GM12878 (cell line): Measurements from ENCODE around the gene ENSA. TPM values are rescaled to one million over a fixed set of nuclear protein-coding genes. Genes with fewer than 3 reads are reported as not detected.

Experiments
- ATAC-seq: fragments of 200-7000 bp; cut with Tn5 transposase; 3 replicates; pipeline ENCODE4 v1.9.1; 2020; ENCODE audit warnings: mild to moderate bottlenecking, moderate library complexity
- BruUV-seq: library from RNA; stranded (reverse); fragments of 400-500 nt; replicated peaks from 2 replicates; lab custom pipeline; 2021; lab: Mats Ljungman, UMichigan
- CTCF ChIA-PET: fragments of 300-600 bp; sonication (Branson Sonifier 250); formaldehyde crosslinking; extraction: SDS; loops from one replicate; lab custom pipeline; 2021; ENCODE audit warnings: inconsistent platforms; lab: Yijun Ruan, JAX
- POLR2A ChIA-PET: fragments of 350-600 bp; formaldehyde crosslinking; extraction: SDS; loops from one replicate; lab custom pipeline; 2021; ENCODE audit warnings: inconsistent platforms; lab: Charles Lee
- RAD21 ChIA-PET: fragments of 300-600 bp; sonication (Branson Sonifier 250); formaldehyde crosslinking; loops from one replicate; lab custom pipeline; 2023; ENCODE audit warnings: antibody characterized with exemption; ENCODE audit not compliant: unreplicated experiment; lab: Charles Lee
- SMC1A ChIA-PET: fragments of 300-600 bp; sonication (Branson Sonifier 250); formaldehyde crosslinking; loops from one replicate; lab custom pipeline; 2023; ENCODE audit not compliant: unreplicated experiment, uncharacterized antibody; lab: Charles Lee
- DNase-seq: peaks from one replicate; pipeline ENCODE4 v3.0.0-alpha.2; 2011; ENCODE audit warnings: low read depth, low spot score
- FAIRE-seq: peaks from 3 replicates; lab custom pipeline; 2011; peaks lifted over from hg19 to GRCh38; lab: Jason Lieb, UNC
- H2AFZ ChIP-seq: 2 replicates; pipeline ENCODE4 v1.6.0; 2011; ENCODE audit warnings: low read depth, low read length, control low read depth; ENCODE audit not compliant: control insufficient read depth
- H3K27ac ChIP-seq: 2 replicates; pipeline ENCODE4 v1.5.1; 2011; ENCODE audit warnings: control low read depth; ENCODE audit not compliant: control insufficient read depth, insufficient read depth
- H3K27me3 ChIP-seq, 2 experiments: replicated peaks in 1 of 2; 2 replicates each; pipeline versions ENCODE4 v1.6.0 to v1.6.1; 2011; ENCODE audit warnings: low read length in 1 of 2; ENCODE audit not compliant: control insufficient read depth in 2 of 2, insufficient read depth in 2 of 2
- H3K36me3 ChIP-seq, 2 experiments: 2 replicates each; pipeline ENCODE4 v1.5.1; 2011; ENCODE audit warnings: low read length in 1 of 2; ENCODE audit not compliant: control insufficient read depth in 2 of 2, insufficient read depth in 2 of 2
- H3K4me1 ChIP-seq: 2 replicates; pipeline ENCODE4 v1.6.1; 2011; ENCODE audit warnings: mild to moderate bottlenecking, low read length, moderate library complexity, mixed read lengths; ENCODE audit not compliant: control insufficient read depth, insufficient read depth
- H3K4me2 ChIP-seq: 2 replicates; pipeline ENCODE4 v1.6.0; 2011; ENCODE audit warnings: control low read depth; ENCODE audit not compliant: control insufficient read depth, insufficient read depth
- H3K4me3 ChIP-seq: fragments of 200-600 bp; sonication (generic); 2 replicates; pipeline ENCODE4 v1.5.1; 2016
- H3K79me2 ChIP-seq: 2 replicates; pipeline ENCODE4 v1.6.0; 2011; ENCODE audit warnings: low read length; ENCODE audit not compliant: control insufficient read depth, insufficient read depth
- H3K9ac ChIP-seq: 2 replicates; pipeline ENCODE4 v1.8.0; 2011; ENCODE audit warnings: low read length, control low read depth, mixed read lengths; ENCODE audit not compliant: control insufficient read depth, insufficient read depth
- H3K9me3 ChIP-seq: replicated peaks from 3 replicates; pipeline ENCODE4 v1.5.1; 2011; ENCODE audit warnings: mild to moderate bottlenecking, low read length; ENCODE audit not compliant: control insufficient read depth, insufficient read depth
- H4K20me1 ChIP-seq: 2 replicates; pipeline ENCODE4 v1.6.0; 2011; ENCODE audit not compliant: control insufficient read depth, insufficient read depth
- CTCF ChIP-seq, 3 experiments: IDR thresholded peaks in 2 of 3; conservative IDR thresholded peaks in 1 of 3; 2 replicates each; pipeline ENCODE4 v1.5.1; 2011; ENCODE audit warnings: low read depth in 3 of 3, low read length in 3 of 3, mild to moderate bottlenecking in 3 of 3, control low read depth in 2 of 3, moderate library complexity in 2 of 3, inconsistent platforms in 1 of 3, mixed read lengths in 1 of 3; ENCODE audit not compliant: control insufficient read depth in 2 of 3, insufficient read depth in 1 of 3; ENCODE audit errors: extremely low read depth in 1 of 3
- NFXL1 ChIP-seq: fragments of 450-650 bp; IDR thresholded peaks from 2 replicates; pipeline ENCODE4 v1.6.1; 2017; ENCODE audit warnings: antibody characterized with exemption, mild to moderate bottlenecking, borderline replicate concordance
- POLR2A ChIP-seq: IDR thresholded peaks from 2 replicates; pipeline ENCODE4 v1.6.1; 2011; ENCODE audit warnings: low read depth, mild to moderate bottlenecking, low read length
- RAD21 ChIP-seq: IDR thresholded peaks from 2 replicates; pipeline ENCODE4 v1.6.1; 2011; ENCODE audit warnings: mild to moderate bottlenecking, low read depth, low read length, moderate library complexity; ENCODE audit not compliant: insufficient read depth
- REST ChIP-seq: IDR thresholded peaks from 2 replicates; pipeline ENCODE4 v1.6.1; 2012; ENCODE audit warnings: mild to moderate bottlenecking, low read depth, low read length
- SIN3A ChIP-seq: IDR thresholded peaks from 2 replicates; pipeline ENCODE4 v1.6.1; 2012; ENCODE audit warnings: low read depth, low read length, improper control_type of control experiment
- SMC3 ChIP-seq: IDR thresholded peaks from 2 replicates; pipeline ENCODE4 v1.6.1; 2011; ENCODE audit warnings: low read length, improper control_type of control experiment, borderline replicate concordance
- WGBS: methylation state at CpG from one replicate; pipeline ENCODE4 v1.1.6; 2016; ENCODE audit warnings: low lambda C conversion rate; ENCODE audit not compliant: insufficient replicate concordance, insufficient coverage; ENCODE audit errors: missing lambda C conversion rate; 5-methylcytosine and 5-hydroxymethylcytosine counted together
- in situ Hi-C: fragments of 300-500 bp; cut with MboI; formaldehyde crosslinking; loops from 9 replicates; pipeline ENCODE4 v1.14.3; 2018; ENCODE audit warnings: mixed read lengths
- intact Hi-C: fragments of 100-400 bp; cut with micrococcal nuclease; formaldehyde crosslinking; loops from one replicate; pipeline ENCODE4 v1.14.2; 2022; ENCODE audit not compliant: unreplicated experiment
- polyA plus RNA-seq, 11 experiments: library from polyadenylated mRNA; depleted of rRNA in 4 of 11; unstranded in 6 of 11; stranded (reverse) in 5 of 11; fragments of >200 nt; fragmentation: Nextera tagmentation in 4 of 11; fragmentation: Illumina TruSeq in 1 of 11; extraction: Ambion mirVana in 4 of 11; extraction: Trizol in 1 of 11; gene quantifications; 1 replicate in 1 of 11; 2 replicates in 10 of 11; pipeline versions ENCODE4 v1.2.1 to v1.2.3, GENCODE V29; 2011 to 2016; ENCODE audit warnings: inconsistent platforms in 2 of 11, missing spikeins in 2 of 11, low read depth in 1 of 11
- total RNA-seq, 4 experiments: library from RNA; depleted of rRNA in 3 of 4; stranded (reverse); fragments of >200 nt in 3 of 4; fragmentation: Illumina TruSeq in 1 of 4; extraction: Trizol in 1 of 4; gene quantifications; 2 replicates each; pipeline versions ENCODE4 v1.2.1 to v1.2.3, GENCODE V29; 2013 to 2021

ENSA gene
- total and polyA plus RNA-seq, 10 of the 15 experiments (the other 5 are each of a cell fraction or from before 2014, with no cell fraction given) = 56.1 to 605 (median 143) TPM

DNA sequence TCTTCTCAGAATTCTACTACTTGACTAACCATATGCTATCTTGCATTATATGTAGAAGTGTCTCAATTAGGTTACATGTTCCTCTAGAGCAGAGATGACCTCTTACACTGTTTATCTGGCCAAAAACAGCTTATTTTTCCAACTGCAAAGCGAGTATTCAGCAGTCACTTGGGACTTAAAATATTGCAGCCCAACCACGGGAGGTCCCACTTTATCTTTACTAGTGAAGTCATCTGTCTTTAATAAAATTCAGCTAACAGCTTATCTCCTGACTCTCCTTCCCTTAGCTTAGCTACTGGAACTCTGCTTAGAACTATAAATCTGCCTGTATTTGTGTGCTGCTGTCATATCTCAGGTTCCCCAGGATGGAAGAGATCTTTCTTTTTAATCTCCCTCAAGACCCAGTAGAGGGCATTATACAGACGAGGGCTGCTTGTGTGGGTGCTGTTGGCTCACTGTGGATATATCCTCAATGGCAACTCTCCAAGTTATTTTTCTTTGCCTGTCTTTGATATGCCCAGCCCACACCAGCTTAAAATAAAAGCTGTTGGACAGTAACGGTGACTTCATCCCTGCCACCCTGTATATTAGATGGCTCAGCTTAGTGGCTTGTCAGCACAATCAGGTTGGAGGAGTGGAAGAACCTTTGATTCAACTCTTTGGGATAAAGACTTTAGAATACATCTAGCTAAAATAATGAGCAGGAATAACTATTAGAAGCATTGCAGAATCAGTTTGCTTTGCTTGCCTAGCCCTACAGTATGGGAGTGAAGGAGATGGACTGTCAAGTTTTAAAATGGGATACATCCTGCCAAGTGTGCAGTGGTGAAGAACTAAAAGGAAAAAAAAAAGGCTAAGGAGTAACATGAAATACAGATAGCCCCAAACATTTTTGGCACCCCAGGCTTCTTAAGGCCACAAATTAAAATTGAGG is 9.6 kb downstream of the ENSA start:
- WGBS = 60% methylated on average over 4 of the region's 4 CpGs
- in situ Hi-C loops (no loop called here), intact Hi-C loops (loop anchor here (10.0 kb wide), 4 partner anchors 135 to 355 kb away; partner anchors contain the start of genes CERS2, CTSS, SETDB1 and TARS2)
- FAIRE-seq (no peak), DNase-seq (no peak), ATAC-seq (peak; percentile 30; the same call in 2 of the 3 replicates)
- Histone ChIP-seq H3K79me2 (peaks cover 1% of the 10 kb centered on the region), H4K20me1 (no peaks in the 10 kb centered on the region), H3K27ac (peak overlapping the region; percentile 31; the same call in 1 of the 2 replicates), H3K4me3 (no peak overlapping the region), H3K9ac (no peak overlapping the region), H3K36me3 (peaks cover 2 to 33% of the 10 kb centered on the region in 2 experiments), H2AFZ (no peak overlapping the region), H3K27me3 (no peaks in the 10 kb centered on the region), H3K4me1 (peaks cover 28% of the 10 kb centered on the region), H3K4me2 (no peak overlapping the region), H3K9me3 (no peaks in the 10 kb centered on the region)
- SMC1A ChIA-PET = interaction anchor here (0.6 to 18.8 kb wide), 12 partner anchors 8 to 364 kb away, joined by 3 to 367 read pairs (median 5); partner anchors contain the start of gene MCL1
- TF ChIP-seq RAD21 (peak; percentile 24; the same call in 1 of the 2 replicates), NFXL1 (no peak), CTCF (IDR thresholded peaks at IDR 0.05 in 2 of 3, conservative IDR thresholded peaks at IDR 0.05 in 1 of 3; ENCODE audit: control insufficient read depth in 2 of 3, extremely low read depth in 1 of 3, insufficient read depth in 1 of 3, low read depth in 3 of 3, low read length in 3 of 3) (peak in 2 of 3 experiments; percentile 14 to 22; a peak in 1 of 6 replicates), REST (no peak), SIN3A (no peak), SMC3 (peak; percentile 9; the same call in 1 of the 2 replicates), POLR2A (0 out of 2 replicates have a peak, but pooled peaks have one; percentile 21)
- CTCF ChIA-PET = interaction anchor here (0.6 to 14.0 kb wide), 17 partner anchors 8 to 303 kb away, joined by 3 to 390 read pairs (median 5); partner anchors contain the start of genes ENSA, FALEC, GOLPH3L and MCL1
- RAD21 ChIA-PET = interaction anchor here (0.9 to 7.4 kb wide), 8 partner anchors 10 to 302 kb away, joined by 3 to 149 read pairs (median 5); partner anchors contain the start of genes ENSA and MCL1
- POLR2A ChIA-PET = interaction anchor here (0.5 to 8.7 kb wide), 8 partner anchors 9 to 222 kb away, joined by 4 to 67 read pairs (median 6); partner anchors contain the start of gene ENSA
- no TSS peak for BruUV-seq
